GM23338 (cell line): ENCODE results near the gene BEND2.

ENCODE experiments used
- CREB1 ChIP-seq: fragments of 250-450 bp; sonication (Bioruptor Pico); IDR thresholded peaks from 2 replicates; pipeline ENCODE4 v1.5.0; 2020; ENCODE audit warnings: low read depth, mild to moderate bottlenecking, moderate library complexity
- CTCF ChIP-seq, 2 experiments: fragments of 200-600 bp in 1 of 2; sonication (generic) in 1 of 2; conservative IDR thresholded peaks; 2 replicates each; pipeline versions ENCODE4 v1.5.1 to v1.6.1; 2016 to 2017; ENCODE audit warnings: antibody characterized with exemption in 2 of 2, low read depth in 2 of 2, mild to moderate bottlenecking in 2 of 2, moderate library complexity in 1 of 2
- ETS1 ChIP-seq: IDR thresholded peaks from 2 replicates; pipeline ENCODE4 v1.6.1; 2016; ENCODE audit warnings: antibody characterized with exemption
- EZH2 ChIP-seq: fragments of 200-600 bp; sonication (generic); IDR thresholded peaks from one replicate; pipeline ENCODE4 v1.8.0; 2017; ENCODE audit warnings: antibody characterized with exemption, mild to moderate bottlenecking, low read depth; ENCODE audit not compliant: unreplicated experiment
- EZH2phosphoT487 ChIP-seq: fragments of 200-600 bp; sonication (generic); IDR thresholded peaks from one replicate; pipeline ENCODE4 v1.8.1; 2018; ENCODE audit warnings: antibody characterized with exemption; ENCODE audit not compliant: unreplicated experiment
- JUNB ChIP-seq: IDR thresholded peaks from one replicate; pipeline ENCODE4 v1.6.1; 2016; ENCODE audit warnings: antibody characterized with exemption; ENCODE audit not compliant: unreplicated experiment
- POLR2AphosphoS5 ChIP-seq: IDR thresholded peaks from 2 replicates; pipeline ENCODE4 v1.6.1; 2016; ENCODE audit warnings: antibody characterized with exemption, low read depth
- REST ChIP-seq: IDR thresholded peaks from one replicate; pipeline ENCODE4 v1.6.1; 2018; ENCODE audit warnings: antibody characterized with exemption; ENCODE audit not compliant: unreplicated experiment
- STAT1 ChIP-seq: IDR thresholded peaks from one replicate; pipeline ENCODE4 v1.6.1; 2016; ENCODE audit warnings: antibody characterized with exemption; ENCODE audit not compliant: unreplicated experiment

- no peak for TF ChIP-seq CTCF (conservative IDR thresholded peaks at IDR 0.05; ENCODE audit: low read depth in 2 of 2)
- no peak for TF ChIP-seq EZH2
- no peak for TF ChIP-seq JUNB
- TF ChIP-seq POLR2AphosphoS5, result no peak
- TF ChIP-seq REST, result no peak
- TF ChIP-seq EZH2phosphoT487, result no peak
- TF ChIP-seq CREB1 (CRISPR knock-in tag), result no peak
- TF ChIP-seq ETS1, result no peak
- TF ChIP-seq STAT1, result no peak
Measured at GRCh38 chrX:18228069-18228468, 7.4 kb upstream of the BEND2 start.
